Keratinocyte (primary cell): ENCODE data around the gene DTL. TPM values are rescaled to one million over a fixed set of nuclear protein-coding genes. Genes with fewer than 3 reads are reported as not detected.

Experiments
- DNase-seq: peaks from one replicate; pipeline ENCODE4 v3.0.0-alpha.2; 2011; ENCODE audit warnings: low read depth, missing footprints, low spot score
- FAIRE-seq: peaks from 2 replicates; lab custom pipeline; 2011; peaks lifted over from hg19 to GRCh38; lab: Jason Lieb, UNC
- H2AFZ ChIP-seq: 2 replicates; pipeline ENCODE4 v1.6.0; 2012; ENCODE audit warnings: low read length, control low read depth, inconsistent platforms; ENCODE audit not compliant: control insufficient read depth
- H3K27ac ChIP-seq: 2 replicates; pipeline ENCODE4 v1.5.1; 2011; ENCODE audit warnings: low read length; ENCODE audit not compliant: control insufficient read depth, insufficient read depth
- H3K27me3 ChIP-seq: 3 replicates; pipeline ENCODE4 v1.6.0; 2011; ENCODE audit warnings: low read length; ENCODE audit not compliant: control insufficient read depth, insufficient read depth; ENCODE audit errors: extremely low read depth
- H3K36me3 ChIP-seq, 2 experiments: 2 replicates in 1 of 2; 3 replicates in 1 of 2; pipeline ENCODE4 v1.5.1; 2011; ENCODE audit warnings: low read length in 2 of 2, mild to moderate bottlenecking in 1 of 2; ENCODE audit not compliant: control insufficient read depth in 2 of 2, insufficient read depth in 2 of 2; ENCODE audit errors: extremely low read depth in 1 of 2
- H3K4me1 ChIP-seq: 3 replicates; pipeline ENCODE4 v1.5.1; 2011; ENCODE audit warnings: low read length; ENCODE audit not compliant: control insufficient read depth, insufficient read depth; ENCODE audit errors: extremely low read depth
- H3K4me2 ChIP-seq: 3 replicates; pipeline ENCODE4 v1.6.0; 2011; ENCODE audit warnings: low read depth, low read length; ENCODE audit not compliant: control insufficient read depth, insufficient read depth; ENCODE audit errors: extremely low read depth
- H3K4me3 ChIP-seq, 3 experiments: fragments of 200-600 bp in 1 of 3; sonication (generic) in 1 of 3; 2 replicates in 2 of 3; 3 replicates in 1 of 3; pipeline ENCODE4 v1.5.1; 2011 to 2016; ENCODE audit warnings: low read length in 3 of 3, mild to moderate bottlenecking in 3 of 3, control low read depth in 2 of 3, inconsistent platforms in 1 of 3, low read depth in 1 of 3, mixed read lengths in 1 of 3, mixed run types in 1 of 3, moderate library complexity in 1 of 3; ENCODE audit not compliant: control insufficient read depth in 2 of 3, insufficient read depth in 2 of 3; ENCODE audit errors: extremely low read depth in 1 of 3
- H3K79me2 ChIP-seq: 2 replicates; pipeline ENCODE4 v1.6.0; 2012; ENCODE audit warnings: low read length; ENCODE audit not compliant: control insufficient read depth, insufficient read depth
- H3K9ac ChIP-seq: 3 replicates; pipeline ENCODE4 v1.6.0; 2011; ENCODE audit warnings: low read length; ENCODE audit not compliant: control insufficient read depth, insufficient read depth; ENCODE audit errors: extremely low read depth
- H3K9me1 ChIP-seq: 3 replicates; pipeline ENCODE4 v1.6.0; 2011; ENCODE audit warnings: low read length; ENCODE audit not compliant: control insufficient read depth, insufficient read depth; ENCODE audit errors: extremely low read depth
- H3K9me3 ChIP-seq: 2 replicates; pipeline ENCODE4 v1.5.1; 2012; ENCODE audit warnings: low read depth, low read length; ENCODE audit not compliant: control insufficient read depth
- H4K20me1 ChIP-seq: 3 replicates; pipeline ENCODE4 v1.6.0; 2011; ENCODE audit warnings: low read length; ENCODE audit not compliant: control insufficient read depth, insufficient read depth; ENCODE audit errors: extremely low read depth
- EZH2 ChIP-seq: IDR thresholded peaks from one replicate; pipeline ENCODE4 v1.6.1; 2012; ENCODE audit warnings: inconsistent platforms, mild to moderate bottlenecking, low read length, moderate library complexity
- dilution Hi-C: fragments of 300-500 bp; cut with MboI; formaldehyde crosslinking; loops from one replicate; pipeline ENCODE4 v1.7.0; 2020; ENCODE audit warnings: low sequenced_read_pairs; ENCODE audit not compliant: extremely low pct_ligation_motif_present
- polyA plus RNA-seq, 5 experiments: library from polyadenylated mRNA; depleted of rRNA in 3 of 5; stranded (reverse) in 3 of 5; stranded (forward) in 1 of 5; unstranded in 1 of 5; fragments of >200 nt; gene quantifications; 1 replicate in 1 of 5; 2 replicates in 3 of 5; 3 replicates in 1 of 5; pipeline versions ENCODE4 v1.2.1 to v1.2.3, GENCODE V29; 2011 to 2012; ENCODE audit warnings: missing spikeins in 2 of 5, low read depth in 1 of 5, low replicate concordance in 1 of 5
- TF ChIP-seq, protein P1 (sequence below), 3 experiments: IDR thresholded peaks in 1 of 3; conservative IDR thresholded peaks in 1 of 3; optimal IDR thresholded peaks in 1 of 3; 2 replicates in 2 of 3; 3 replicates in 1 of 3; pipeline versions ENCODE3 to v1.5.1; 2011; ENCODE audit warnings: low read length in 3 of 3, mild to moderate bottlenecking in 3 of 3, moderate library complexity in 2 of 3, control low read depth in 1 of 3, inconsistent platforms in 1 of 3; ENCODE audit not compliant: insufficient read depth in 2 of 3; ENCODE audit errors: extremely low read depth in 1 of 3

The DTL gene
- polyA plus RNA-seq, 1 donor (not counting 4 experiments of a cell fraction or from before 2014, with no cell fraction given) = 9.3 TPM

GRCh38 chr1:212013672-212014071 is 21.9 kb upstream of the DTL start:
- no peaks in the 10 kb centered on the region for H3K79me2 ChIP-seq
- dilution Hi-C loops = no loop called here
- FAIRE-seq = no peak
- no peak for DNase-seq
- no peak overlapping the region for H3K4me2 ChIP-seq
- no peaks in the 10 kb centered on the region for H3K27me3 ChIP-seq
- no peak overlapping the region for H3K27ac ChIP-seq
- H3K9ac ChIP-seq = no peak overlapping the region
- no peak overlapping the region for H2AFZ ChIP-seq
- no peak overlapping the region for H3K4me3 ChIP-seq
- H3K36me3 ChIP-seq = peaks cover 5 to 8% of the 10 kb centered on the region in 2 experiments
- no peaks in the 10 kb centered on the region for H3K4me1 ChIP-seq
- no peaks in the 10 kb centered on the region for H3K9me1 ChIP-seq
- no peaks in the 10 kb centered on the region for H3K9me3 ChIP-seq
- no peak for TF ChIP-seq EZH2
- TF ChIP-seq, protein P1, sequence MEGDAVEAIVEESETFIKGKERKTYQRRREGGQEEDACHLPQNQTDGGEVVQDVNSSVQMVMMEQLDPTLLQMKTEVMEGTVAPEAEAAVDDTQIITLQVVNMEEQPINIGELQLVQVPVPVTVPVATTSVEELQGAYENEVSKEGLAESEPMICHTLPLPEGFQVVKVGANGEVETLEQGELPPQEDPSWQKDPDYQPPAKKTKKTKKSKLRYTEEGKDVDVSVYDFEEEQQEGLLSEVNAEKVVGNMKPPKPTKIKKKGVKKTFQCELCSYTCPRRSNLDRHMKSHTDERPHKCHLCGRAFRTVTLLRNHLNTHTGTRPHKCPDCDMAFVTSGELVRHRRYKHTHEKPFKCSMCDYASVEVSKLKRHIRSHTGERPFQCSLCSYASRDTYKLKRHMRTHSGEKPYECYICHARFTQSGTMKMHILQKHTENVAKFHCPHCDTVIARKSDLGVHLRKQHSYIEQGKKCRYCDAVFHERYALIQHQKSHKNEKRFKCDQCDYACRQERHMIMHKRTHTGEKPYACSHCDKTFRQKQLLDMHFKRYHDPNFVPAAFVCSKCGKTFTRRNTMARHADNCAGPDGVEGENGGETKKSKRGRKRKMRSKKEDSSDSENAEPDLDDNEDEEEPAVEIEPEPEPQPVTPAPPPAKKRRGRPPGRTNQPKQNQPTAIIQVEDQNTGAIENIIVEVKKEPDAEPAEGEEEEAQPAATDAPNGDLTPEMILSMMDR (optimal IDR thresholded peaks at IDR 0.05 in 1 of 3, IDR thresholded peaks at IDR 0.05 in 1 of 3, conservative IDR thresholded peaks at IDR 0.05 in 1 of 3; ENCODE audit: extremely low read depth in 1 of 3, insufficient read depth in 2 of 3, low read length in 3 of 3) = no peak
- no peaks in the 10 kb centered on the region for H4K20me1 ChIP-seq

- peaks cover 33% of the 10 kb centered on the region for H3K79me2 ChIP-seq
- H3K27ac ChIP-seq = no peak overlapping the region
- H3K4me1 ChIP-seq = no peaks in the 10 kb centered on the region
- no peak overlapping the region for H3K4me3 ChIP-seq
- no peaks in the 10 kb centered on the region for H4K20me1 ChIP-seq
- H3K9ac ChIP-seq = no peak overlapping the region
- no peak overlapping the region for H2AFZ ChIP-seq
- no peaks in the 10 kb centered on the region for H3K9me1 ChIP-seq
- no peaks in the 10 kb centered on the region for H3K36me3 ChIP-seq
- no peaks in the 10 kb centered on the region for H3K27me3 ChIP-seq
- TF ChIP-seq, protein P1 (optimal IDR thresholded peaks at IDR 0.05 in 1 of 3, IDR thresholded peaks at IDR 0.05 in 1 of 3, conservative IDR thresholded peaks at IDR 0.05 in 1 of 3; ENCODE audit: extremely low read depth in 1 of 3, insufficient read depth in 2 of 3, low read length in 3 of 3) = no peak
- TF ChIP-seq EZH2 = no peak
- no peaks in the 10 kb centered on the region for H3K9me3 ChIP-seq
- H3K4me2 ChIP-seq = no peak overlapping the region
- FAIRE-seq (no peak), DNase-seq (no peak)
- dilution Hi-C loops = no loop called here
These were observed 14.6 kb upstream of the DTL start for GRCh38 chr1:212020975-212021374.
